ENCODE results near the gene TMEM74B. TPM values are rescaled to one million over a fixed set of nuclear protein-coding genes. Genes with fewer than 3 reads are reported as not detected.
A peak's percentile ranks its signal among the peaks of the same experiment; 100 is the strongest.

TMEM74B gene
- total RNA-seq, 1 donor from 2014 or later, result 1.2 TPM

GRCh38 chr20:1178103-1178502 lies 6.7 kb downstream of the TMEM74B start:
- TF ChIP-seq, protein P1, sequence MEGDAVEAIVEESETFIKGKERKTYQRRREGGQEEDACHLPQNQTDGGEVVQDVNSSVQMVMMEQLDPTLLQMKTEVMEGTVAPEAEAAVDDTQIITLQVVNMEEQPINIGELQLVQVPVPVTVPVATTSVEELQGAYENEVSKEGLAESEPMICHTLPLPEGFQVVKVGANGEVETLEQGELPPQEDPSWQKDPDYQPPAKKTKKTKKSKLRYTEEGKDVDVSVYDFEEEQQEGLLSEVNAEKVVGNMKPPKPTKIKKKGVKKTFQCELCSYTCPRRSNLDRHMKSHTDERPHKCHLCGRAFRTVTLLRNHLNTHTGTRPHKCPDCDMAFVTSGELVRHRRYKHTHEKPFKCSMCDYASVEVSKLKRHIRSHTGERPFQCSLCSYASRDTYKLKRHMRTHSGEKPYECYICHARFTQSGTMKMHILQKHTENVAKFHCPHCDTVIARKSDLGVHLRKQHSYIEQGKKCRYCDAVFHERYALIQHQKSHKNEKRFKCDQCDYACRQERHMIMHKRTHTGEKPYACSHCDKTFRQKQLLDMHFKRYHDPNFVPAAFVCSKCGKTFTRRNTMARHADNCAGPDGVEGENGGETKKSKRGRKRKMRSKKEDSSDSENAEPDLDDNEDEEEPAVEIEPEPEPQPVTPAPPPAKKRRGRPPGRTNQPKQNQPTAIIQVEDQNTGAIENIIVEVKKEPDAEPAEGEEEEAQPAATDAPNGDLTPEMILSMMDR (conservative IDR thresholded peaks at IDR 0.05; ENCODE audit: low read depth, low read length), result no peak
- no peak overlapping the region for H3K4me3 ChIP-seq (ENCODE audit: low read depth, low read length)
- DNase-seq (ENCODE audit: low read depth), result no peak

DNA sequence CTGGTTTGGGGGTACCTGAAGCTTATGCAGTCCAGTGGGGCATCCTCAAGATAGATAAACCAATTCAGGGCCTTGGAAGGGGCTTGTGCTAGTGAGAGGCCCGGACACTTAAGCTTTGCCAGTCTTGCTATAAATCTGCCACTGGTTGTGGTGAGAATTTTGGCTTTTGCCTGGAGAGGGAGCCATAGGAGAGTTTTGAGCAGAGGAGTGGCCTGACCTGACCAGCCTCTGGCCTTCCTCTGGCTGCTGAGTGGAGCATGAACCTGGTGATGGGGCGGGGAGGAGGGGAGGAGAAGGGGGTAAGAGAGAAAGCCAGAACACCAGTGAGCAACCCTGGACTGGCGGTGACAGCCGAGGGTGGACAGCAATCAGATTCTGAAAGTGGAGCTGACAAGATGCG lies 7.1 kb downstream of the TMEM74B start:
- H3K4me3 ChIP-seq (ENCODE audit: low read depth, low read length), result no peak overlapping the region
- no peak for DNase-seq (ENCODE audit: low read depth)
- TF ChIP-seq, protein P1 (conservative IDR thresholded peaks at IDR 0.05; ENCODE audit: low read depth, low read length), result peak; percentile 30

GRCh38 chr20:1174787-1175186 lies 10.0 kb downstream of the TMEM74B start:
- H3K4me3 ChIP-seq (ENCODE audit: low read depth, low read length), result no peak overlapping the region
- DNase-seq (ENCODE audit: low read depth), result no peak
- TF ChIP-seq, protein P1 (conservative IDR thresholded peaks at IDR 0.05; ENCODE audit: low read depth, low read length), result no peak

DNA sequence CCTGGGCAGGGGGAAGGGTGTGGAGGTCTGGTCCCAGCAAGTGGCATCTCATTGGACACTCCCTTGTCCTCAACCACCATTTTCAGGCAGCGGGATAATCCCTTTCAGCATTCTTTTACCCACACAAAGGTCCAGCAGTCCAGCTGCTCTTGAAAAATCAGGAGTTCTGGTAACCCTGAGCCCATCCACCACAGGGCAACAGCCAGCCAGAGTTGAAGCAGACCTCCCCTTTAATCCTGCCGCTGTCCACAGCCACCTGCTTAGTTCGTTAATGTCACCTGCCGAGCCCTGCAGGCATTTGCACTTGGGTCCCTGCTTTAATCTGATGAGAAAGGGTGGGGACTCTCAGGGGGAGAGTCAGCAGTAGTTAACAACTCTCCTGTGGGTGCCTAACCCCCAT lies 11.1 kb downstream of the TMEM74B start:
- TF ChIP-seq, protein P1 (conservative IDR thresholded peaks at IDR 0.05; ENCODE audit: low read depth, low read length), result no peak
- no peak for DNase-seq (ENCODE audit: low read depth)
- no peak overlapping the region for H3K4me3 ChIP-seq (ENCODE audit: low read depth, low read length)

DNA sequence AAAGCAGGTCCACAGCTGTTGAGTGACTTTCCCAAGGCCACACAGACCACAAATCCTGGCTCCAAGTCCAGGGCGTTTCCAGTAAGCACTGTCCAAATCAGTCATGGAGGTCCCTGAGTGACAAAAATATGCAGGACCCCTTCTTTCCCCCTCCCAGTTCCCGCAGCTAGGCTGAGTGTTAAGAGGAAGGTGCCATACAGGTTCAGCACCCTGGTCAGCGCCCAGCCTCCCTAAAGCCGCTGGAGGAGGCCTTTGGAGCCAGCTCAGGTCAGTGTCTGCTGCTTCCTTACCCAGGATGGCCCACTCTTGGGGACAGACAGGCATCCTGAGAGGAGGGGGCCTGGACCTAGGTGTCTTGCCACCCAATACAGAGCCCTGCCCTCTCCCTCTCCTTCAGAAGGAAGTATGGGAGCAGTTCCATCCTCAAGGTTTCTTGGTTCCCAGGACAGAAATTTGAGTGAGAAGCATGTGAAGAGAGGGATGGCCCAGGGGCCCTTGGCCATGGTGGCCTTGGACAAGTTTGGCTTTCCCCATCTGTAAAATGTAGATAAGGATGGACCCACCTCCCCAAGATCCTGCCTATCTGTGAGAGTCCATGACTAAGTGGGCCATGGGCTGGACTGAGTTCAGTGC lies 13.2 kb downstream of the TMEM74B start:
- TF ChIP-seq, protein P1 (conservative IDR thresholded peaks at IDR 0.05; ENCODE audit: low read depth, low read length), result no peak
- no peak for DNase-seq (ENCODE audit: low read depth)
- no peak overlapping the region for H3K4me3 ChIP-seq (ENCODE audit: low read depth, low read length)

DNA sequence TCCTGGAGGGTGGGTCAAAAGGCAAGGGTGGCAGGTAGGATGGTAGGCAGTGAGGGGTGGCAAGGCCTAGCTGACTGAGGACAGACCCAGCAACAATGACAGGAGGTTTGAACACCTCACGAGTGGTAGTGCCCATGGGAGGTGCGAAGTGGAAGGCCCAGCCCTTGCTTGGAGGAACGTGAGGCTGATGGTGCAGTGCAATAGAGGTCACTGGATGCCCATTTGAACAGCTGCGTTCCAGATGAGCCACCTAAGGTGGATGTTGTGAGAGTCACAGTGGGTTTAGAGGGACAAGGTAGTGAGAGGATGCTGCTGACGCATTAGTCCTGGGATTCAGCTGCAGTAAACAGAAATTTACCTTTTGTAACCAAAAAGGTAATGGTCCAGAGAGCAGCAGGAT lies 15.6 kb downstream of the TMEM74B start:
- TF ChIP-seq, protein P1 (conservative IDR thresholded peaks at IDR 0.05; ENCODE audit: low read depth, low read length), result no peak
- DNase-seq (ENCODE audit: low read depth), result no peak
- no peak overlapping the region for H3K4me3 ChIP-seq (ENCODE audit: low read depth, low read length)
